Fibroblast of skin of scalp (primary cell): Measurements from ENCODE around the gene SGSM1.
"Not testable (repeated sequence)": the region's sequence is repeated elsewhere in the genome, so short reads cannot be mapped to it uniquely, and the experiment has no call there.

Experiments used
- DNase-seq: peaks from one replicate; pipeline ENCODE4 v3.0.0-alpha.2; 2013

SGSM1 gene

GRCh38 chr22:24837517-24837916 lies 31.5 kb downstream of the SGSM1 start:
- not testable (repeated sequence) for DNase-seq

DNA sequence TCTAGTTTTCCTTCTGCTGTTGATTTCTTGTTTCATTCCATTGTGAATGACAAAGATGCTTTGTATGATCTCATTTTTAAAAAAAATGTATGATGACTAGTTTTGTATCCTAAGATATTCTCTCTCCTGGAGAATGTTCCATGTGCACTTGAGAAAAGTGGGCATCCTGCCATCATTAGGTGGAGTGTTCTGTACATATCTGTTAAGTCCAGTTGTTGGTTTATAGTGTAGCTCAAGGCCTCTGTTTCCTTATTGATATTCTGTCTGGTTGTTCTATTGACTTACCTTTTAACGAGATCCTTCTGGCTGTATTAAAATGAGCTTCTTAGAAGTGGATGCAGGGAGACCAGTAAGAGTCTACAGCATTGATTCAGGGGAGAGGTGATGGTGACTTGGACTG lies 35.2 kb downstream of the SGSM1 start:
- no peak for DNase-seq

- no peak for DNase-seq
Measured at GRCh38 chr22:24843048-24843447, 37.0 kb downstream of the SGSM1 start.

DNA sequence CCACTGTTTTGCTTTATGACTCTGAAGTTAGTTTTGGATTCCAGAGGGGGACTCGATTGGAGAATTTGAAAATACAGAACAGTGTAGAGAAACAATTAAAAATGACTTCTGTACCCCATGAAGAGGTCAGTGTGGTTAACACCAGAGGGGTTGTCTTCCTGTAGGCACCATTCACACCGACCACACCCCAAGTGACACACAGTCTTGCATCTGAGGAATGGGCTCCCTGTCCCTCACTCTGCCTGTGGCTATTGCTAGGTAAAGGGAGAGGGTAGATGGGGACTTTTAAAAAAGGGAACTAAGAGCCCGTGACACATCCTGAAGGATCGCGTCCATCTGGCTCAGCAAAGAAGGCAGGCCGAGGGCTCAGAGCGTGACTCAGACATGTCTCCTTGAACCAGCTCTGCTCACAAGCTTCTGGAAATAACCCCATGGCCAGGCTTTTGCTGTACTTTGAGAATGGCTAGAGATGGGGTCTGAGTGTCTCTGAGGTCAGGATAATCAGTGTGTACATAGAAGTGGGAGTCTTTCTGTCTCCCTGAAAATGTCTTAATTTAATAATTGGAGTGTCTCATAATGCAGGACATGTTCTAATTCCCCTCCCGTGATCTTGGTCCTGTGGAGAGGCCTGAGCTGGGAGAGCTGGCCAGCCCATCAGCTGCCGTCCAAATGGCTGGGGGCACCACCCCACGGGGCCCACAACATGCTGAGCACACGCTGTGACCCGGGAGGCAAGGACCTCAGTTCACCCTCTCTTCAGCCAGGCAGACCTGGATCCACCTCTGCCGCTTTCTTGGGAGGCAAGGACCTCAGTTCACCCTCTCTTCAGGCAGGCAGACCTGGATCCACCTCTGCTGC lies 39.3 kb downstream of the SGSM1 start:
- DNase-seq: no peak

DNA sequence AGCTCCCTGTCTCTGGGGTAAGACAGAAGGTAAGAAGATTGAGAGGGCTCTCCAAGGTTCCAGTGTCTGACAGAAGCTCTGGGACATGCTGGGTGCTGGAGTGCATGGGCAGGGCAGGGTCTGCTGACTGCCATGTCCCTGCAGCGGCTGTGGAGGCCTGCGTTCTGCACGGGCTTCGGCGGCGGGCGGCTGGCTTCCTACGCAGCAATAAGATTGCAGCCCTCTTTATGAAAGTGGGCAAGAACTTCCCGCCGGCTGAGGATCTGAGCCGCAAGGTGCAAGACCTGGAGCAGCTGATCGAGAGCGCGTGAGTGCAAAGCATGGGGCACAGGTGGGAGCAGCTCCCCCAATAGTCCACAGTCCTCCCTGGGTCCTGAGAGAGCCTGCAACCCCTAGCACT lies 41.5 kb downstream of the SGSM1 start:
- no peak for DNase-seq

DNA sequence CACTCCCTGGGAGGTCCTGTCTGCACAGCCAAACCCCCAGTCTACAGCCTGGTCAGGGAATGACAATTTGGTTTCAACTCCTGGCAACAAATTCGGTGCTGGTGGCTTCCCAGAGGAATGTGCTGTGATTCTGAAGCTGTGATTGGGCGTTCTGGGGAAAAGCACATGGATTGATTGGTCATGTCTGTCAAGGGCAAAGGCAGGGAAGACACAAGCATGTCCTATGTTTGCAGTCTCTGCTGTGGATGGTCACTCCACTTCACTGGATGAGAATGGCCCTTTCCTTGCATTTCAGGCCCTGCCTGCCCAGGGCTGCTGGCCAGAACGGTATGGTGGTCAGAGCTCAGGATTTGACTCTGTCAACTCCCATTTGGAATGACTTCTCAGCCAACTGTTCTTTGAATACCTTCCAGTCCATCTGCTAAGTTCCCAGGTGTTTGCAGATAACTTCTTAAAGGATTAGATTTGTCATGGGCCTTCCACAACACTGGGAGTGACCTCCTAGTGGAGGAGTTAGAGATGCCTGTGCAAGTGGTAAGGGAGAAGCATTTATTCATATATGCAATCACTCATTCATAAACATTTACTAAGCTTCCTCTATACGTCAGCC lies 42.7 kb downstream of the SGSM1 start:
- no peak for DNase-seq

- no peak for DNase-seq
Measured at GRCh38 chr22:24855794-24856193, 49.8 kb downstream of the SGSM1 start.

GRCh38 chr22:24857576-24857975 lies 51.6 kb downstream of the SGSM1 start:
- DNase-seq: no peak

GRCh38 chr22:24859587-24859986 lies 53.6 kb downstream of the SGSM1 start:
- no peak for DNase-seq

- DNase-seq: no peak
Measured at GRCh38 chr22:24865508-24865907, 59.5 kb downstream of the SGSM1 start.

GRCh38 chr22:24867323-24868022 lies 61.5 kb downstream of the SGSM1 start:
- DNase-seq: no peak

DNA sequence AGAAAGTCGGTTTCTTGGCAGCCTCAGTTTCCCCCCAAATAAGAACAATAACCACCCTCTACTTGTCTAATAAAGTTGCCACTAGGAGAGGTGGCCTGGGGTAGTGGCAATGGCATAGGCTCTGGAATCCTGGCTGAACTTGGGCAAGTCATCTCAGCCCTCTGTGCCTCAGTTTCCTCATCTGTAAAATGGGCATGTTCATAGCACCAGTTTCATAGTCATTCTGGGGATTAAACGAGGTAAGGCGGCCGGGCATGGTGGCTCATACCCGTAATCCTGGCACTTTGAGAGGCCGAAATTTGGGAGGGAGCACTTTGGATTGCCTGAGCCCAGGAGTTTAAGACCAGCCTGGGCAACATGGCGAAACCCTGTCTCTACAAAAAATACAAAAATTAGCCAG lies 63.0 kb downstream of the SGSM1 start:
- DNase-seq: no peak

- DNase-seq: no peak
Measured at GRCh38 chr22:24871611-24872205, 65.7 kb downstream of the SGSM1 start.

DNA sequence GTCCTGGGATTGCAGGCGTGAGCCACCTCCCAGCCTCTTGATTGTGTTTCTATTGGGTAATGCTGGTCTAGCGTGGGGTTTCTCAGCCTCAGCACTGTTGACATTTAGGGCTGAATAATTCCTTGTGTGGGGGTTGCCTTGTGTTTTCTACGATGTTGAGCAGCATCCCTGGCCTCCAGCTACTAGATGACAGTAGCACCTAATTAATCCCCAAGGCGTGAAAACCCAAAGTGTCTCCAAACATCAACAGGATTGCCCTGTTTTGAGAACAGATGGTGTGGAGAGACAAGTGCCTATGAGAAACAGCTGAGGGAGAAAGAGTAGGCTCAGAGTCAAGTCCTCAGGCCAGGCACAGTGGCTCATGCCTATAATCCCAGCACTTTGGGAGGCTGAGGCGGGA lies 67.2 kb downstream of the SGSM1 start:
- no peak for DNase-seq

GRCh38 chr22:24875862-24876506 lies 70.0 kb downstream of the SGSM1 start:
- DNase-seq: peak; percentile 2

GRCh38 chr22:24876700-24877099 lies 70.7 kb downstream of the SGSM1 start:
- no peak for DNase-seq

GRCh38 chr22:24878969-24879368 lies 73.0 kb downstream of the SGSM1 start:
- DNase-seq: no peak

DNA sequence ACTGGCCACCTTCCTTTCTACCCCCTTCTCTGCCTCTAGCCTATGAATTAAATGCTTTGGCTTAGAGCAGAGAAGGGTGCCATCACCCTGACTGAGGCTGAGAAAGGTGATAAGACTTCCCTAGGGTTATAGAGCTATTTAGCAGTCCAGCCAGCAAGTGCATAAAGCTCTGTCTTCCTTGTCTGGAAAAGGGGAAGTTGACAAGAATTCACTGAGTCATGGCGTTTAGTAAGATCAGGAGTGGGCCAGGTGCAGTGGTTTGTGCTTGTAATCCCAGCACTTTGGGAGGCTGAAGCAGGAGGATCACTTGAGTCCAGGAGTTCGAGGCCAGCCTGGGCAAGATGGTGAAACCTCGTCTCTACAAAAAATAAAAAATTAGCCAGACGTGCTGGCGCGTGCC lies 77.4 kb downstream of the SGSM1 start:
- no peak for DNase-seq

GRCh38 chr22:24887260-24887659 lies 81.2 kb downstream of the SGSM1 start:
- no peak for DNase-seq

DNA sequence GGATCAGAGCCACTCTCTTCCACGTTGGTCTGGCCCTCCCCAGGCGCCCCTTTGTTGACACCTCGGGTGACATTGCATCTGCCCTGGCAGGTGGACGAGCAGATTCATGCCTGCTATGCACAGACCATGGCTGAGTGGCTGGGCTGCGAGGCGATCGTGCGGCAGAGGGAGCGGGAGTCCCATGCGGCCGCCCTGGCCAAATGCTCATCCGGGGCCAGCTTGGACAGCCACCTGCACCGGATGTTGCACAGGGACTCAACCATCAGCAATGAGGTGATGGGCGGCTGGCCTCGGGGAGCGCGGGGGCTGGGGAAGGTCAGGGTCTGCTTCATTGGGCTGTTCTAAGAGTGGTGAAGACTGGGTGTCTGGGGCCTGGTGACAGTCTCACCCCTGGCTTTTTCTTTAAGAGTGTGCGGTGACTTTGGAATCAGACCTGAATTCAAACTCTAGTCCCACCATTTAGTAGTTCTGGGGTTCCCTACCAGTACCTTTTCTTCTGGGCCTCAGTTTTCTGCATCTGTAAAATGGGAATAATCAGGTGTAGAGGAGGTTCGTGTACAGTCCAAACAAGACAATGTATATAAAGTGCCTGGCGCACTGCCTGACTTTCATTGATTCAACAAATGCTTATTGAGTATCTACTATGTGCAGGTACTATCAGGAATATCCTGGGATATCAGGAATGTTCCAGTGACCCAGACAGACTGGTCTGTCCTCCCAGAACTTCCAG lies 87.5 kb downstream of the SGSM1 start:
- no peak for DNase-seq

DNA sequence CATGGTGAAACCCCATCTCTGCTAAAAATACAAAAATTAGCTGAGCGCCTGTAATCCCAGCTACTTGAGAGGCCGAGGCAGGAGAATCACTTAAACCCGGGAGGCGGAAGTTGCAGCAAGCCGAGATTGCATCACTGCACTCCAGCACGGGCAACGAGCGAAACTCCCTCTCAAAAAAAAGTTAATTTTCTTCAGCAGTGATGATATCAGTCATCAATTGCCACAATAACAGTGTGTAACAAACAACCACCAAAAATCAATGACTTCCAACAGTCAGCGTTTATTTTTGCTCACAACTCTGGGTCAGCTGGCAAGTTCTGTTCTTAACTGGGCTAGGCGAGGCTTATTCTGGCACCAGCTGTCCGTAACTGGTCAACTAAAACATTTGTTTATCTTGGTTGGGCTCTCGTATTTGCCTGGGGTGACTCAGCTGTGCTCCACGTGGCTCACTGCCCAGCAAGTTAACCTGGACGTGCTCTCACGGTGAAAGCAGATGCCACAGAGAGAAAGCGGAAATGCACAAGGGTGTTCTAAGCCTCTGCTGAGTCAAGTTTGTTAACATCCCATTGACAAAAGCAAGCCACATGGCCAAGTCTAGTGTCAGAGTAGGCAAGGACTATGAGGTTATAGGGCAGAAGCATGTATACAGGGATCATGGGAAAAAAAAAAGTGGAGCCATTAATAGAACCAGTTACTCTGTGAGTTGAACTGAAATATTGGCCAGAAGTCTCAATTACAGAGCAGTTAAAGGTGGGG lies 88.4 kb downstream of the SGSM1 start:
- peak; percentile 56 for DNase-seq
